ENCODE measurements around the gene CTAGE9.

Gene CTAGE9

GRCh38 chr6:131740161-131740560 is 29.3 kb upstream of the CTAGE9 start:
- Mint-ChIP-seq H3K27me3 (ENCODE audit: low read depth) (no peaks in the 10 kb centered on the region), H3K4me3 (no peak overlapping the region), H3K27ac (no peak overlapping the region), H3K9me3 (no peaks in the 10 kb centered on the region), H3K36me3 (ENCODE audit: low read depth) (no peaks in the 10 kb centered on the region), H3K4me1 (ENCODE audit: low read depth) (no peaks in the 10 kb centered on the region)
- no peak for DNase-seq (ENCODE audit: low spot score)

DNA sequence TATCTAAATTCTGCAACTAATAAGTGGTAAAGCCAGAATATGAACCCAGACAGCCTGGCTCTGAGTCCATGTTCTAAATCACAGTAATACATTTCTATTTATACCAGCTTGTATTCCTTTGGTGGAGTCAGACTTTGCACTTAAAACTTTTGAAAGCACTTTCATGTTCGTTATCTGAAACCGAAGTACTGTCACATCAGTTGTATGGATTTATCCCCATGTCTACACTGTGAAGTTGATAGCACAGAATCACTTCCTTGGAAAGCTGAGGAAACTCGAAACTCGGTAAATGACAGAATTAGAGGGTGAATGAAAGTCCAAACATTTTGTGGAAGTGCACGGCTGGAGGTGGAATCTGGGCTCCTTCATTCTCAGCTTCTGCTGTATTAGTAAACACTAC is 28.3 kb upstream of the CTAGE9 start:
- Mint-ChIP-seq H3K27me3 (ENCODE audit: low read depth) (no peaks in the 10 kb centered on the region), H3K4me3 (no peak overlapping the region), H3K27ac (no peak overlapping the region)

GRCh38 chr6:131736811-131737210 is 26.0 kb upstream of the CTAGE9 start:
- no peak for DNase-seq (ENCODE audit: low spot score)
- H3K36me3 Mint-ChIP-seq (ENCODE audit: low read depth), result peaks cover 2% of the 10 kb centered on the region
- no peaks in the 10 kb centered on the region for H3K9me3 Mint-ChIP-seq
- H3K4me3 Mint-ChIP-seq, result no peak overlapping the region
- no peak overlapping the region for H3K27ac Mint-ChIP-seq
- peaks cover 2% of the 10 kb centered on the region for H3K4me1 Mint-ChIP-seq (ENCODE audit: low read depth)
- no peaks in the 10 kb centered on the region for H3K27me3 Mint-ChIP-seq (ENCODE audit: low read depth)

More for the DNA sequence above, 28.3 kb upstream of the CTAGE9 start:
- H3K4me1 Mint-ChIP-seq (ENCODE audit: low read depth), result no peaks in the 10 kb centered on the region
- DNase-seq (ENCODE audit: low spot score), result no peak
- no peaks in the 10 kb centered on the region for H3K9me3 Mint-ChIP-seq
- no peaks in the 10 kb centered on the region for H3K36me3 Mint-ChIP-seq (ENCODE audit: low read depth)

- Mint-ChIP-seq H3K36me3 (ENCODE audit: low read depth) (peaks cover 2% of the 10 kb centered on the region), H3K4me3 (no peak overlapping the region), H3K9me3 (no peaks in the 10 kb centered on the region), H3K27ac (no peak overlapping the region), H3K4me1 (ENCODE audit: low read depth) (peaks cover 2% of the 10 kb centered on the region), H3K27me3 (ENCODE audit: low read depth) (no peaks in the 10 kb centered on the region)
- no peak for DNase-seq (ENCODE audit: low spot score)
Observed at GRCh38 chr6:131736003-131736596, 25.3 kb upstream of the CTAGE9 start.

DNA sequence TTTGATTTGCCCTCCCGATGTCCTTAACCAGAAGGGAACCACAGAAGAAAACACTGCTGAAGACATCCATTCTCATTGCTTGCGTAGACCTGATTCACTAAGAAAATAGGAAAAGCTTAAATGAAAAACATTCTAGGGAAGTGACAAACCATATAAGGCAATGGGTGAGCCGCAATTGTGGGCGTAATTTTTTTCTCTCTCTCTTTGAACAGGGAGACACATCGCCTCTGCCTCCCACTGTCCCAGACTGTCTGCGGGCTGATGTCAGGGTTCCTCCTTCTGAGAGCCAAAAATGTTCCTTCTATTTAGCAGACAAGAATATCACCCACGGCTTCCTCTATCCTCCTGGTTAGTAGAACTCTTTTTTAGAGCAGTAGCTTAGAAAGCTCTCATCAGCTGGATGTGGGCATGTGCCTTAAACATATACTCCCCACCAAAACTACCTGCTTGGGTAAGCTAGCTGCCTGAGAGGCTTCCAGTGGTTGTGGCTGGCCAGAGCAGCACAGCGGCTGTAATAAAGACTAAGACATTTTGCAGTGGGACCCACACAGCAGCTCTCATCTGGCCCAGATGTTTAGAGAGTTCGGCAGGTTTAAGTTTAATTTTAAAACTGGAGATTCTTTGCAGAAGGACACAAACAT is 22.7 kb upstream of the CTAGE9 start:
- no peak for DNase-seq (ENCODE audit: low spot score)
- H3K4me3 Mint-ChIP-seq, result no peak overlapping the region
- peaks cover 7% of the 10 kb centered on the region for H3K36me3 Mint-ChIP-seq (ENCODE audit: low read depth)
- H3K4me1 Mint-ChIP-seq (ENCODE audit: low read depth), result peaks cover 5% of the 10 kb centered on the region
- no peaks in the 10 kb centered on the region for H3K27me3 Mint-ChIP-seq (ENCODE audit: low read depth)
- no peak overlapping the region for H3K27ac Mint-ChIP-seq
- H3K9me3 Mint-ChIP-seq, result no peaks in the 10 kb centered on the region

DNA sequence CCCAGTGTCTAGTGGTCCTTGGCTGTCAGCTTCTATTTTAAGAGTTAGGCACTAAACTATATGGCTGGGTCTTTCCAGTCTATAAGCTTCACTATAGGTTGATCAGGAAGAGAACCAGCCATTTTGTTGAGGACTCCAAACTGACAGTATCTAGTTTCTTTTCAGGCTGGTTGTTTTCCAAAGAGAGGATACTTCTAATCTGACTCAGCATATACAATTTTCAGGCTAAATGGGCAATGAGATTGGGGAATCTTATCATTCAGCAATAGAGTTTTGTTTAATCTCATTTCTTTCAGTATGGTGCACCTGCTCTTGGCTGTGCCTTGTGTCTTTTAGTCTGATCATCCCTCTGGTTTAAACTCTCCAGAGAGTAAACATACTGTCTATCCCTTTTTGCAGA is 20.4 kb upstream of the CTAGE9 start:
- H3K4me3 Mint-ChIP-seq, result no peak overlapping the region
- no peak for DNase-seq (ENCODE audit: low spot score)
- peaks cover 4% of the 10 kb centered on the region for H3K9me3 Mint-ChIP-seq
- H3K27me3 Mint-ChIP-seq (ENCODE audit: low read depth), result no peaks in the 10 kb centered on the region
- peaks cover 6% of the 10 kb centered on the region for H3K4me1 Mint-ChIP-seq (ENCODE audit: low read depth)
- H3K36me3 Mint-ChIP-seq (ENCODE audit: low read depth), result peaks cover 12% of the 10 kb centered on the region
- no peak overlapping the region for H3K27ac Mint-ChIP-seq

- no peak overlapping the region for H3K4me3 Mint-ChIP-seq
- H3K4me1 Mint-ChIP-seq (ENCODE audit: low read depth), result peaks cover 6% of the 10 kb centered on the region
- no peaks in the 10 kb centered on the region for H3K27me3 Mint-ChIP-seq (ENCODE audit: low read depth)
- H3K27ac Mint-ChIP-seq, result no peak overlapping the region
- H3K9me3 Mint-ChIP-seq, result peaks cover 4% of the 10 kb centered on the region
- no peak for DNase-seq (ENCODE audit: low spot score)
- H3K36me3 Mint-ChIP-seq (ENCODE audit: low read depth), result peaks cover 14% of the 10 kb centered on the region
Observed at GRCh38 chr6:131730264-131730663, 19.4 kb upstream of the CTAGE9 start.

GRCh38 chr6:131729550-131729949 is 18.7 kb upstream of the CTAGE9 start:
- Mint-ChIP-seq H3K27me3 (ENCODE audit: low read depth) (no peaks in the 10 kb centered on the region), H3K27ac (no peak overlapping the region), H3K9me3 (peaks cover 4% of the 10 kb centered on the region), H3K4me1 (ENCODE audit: low read depth) (peaks cover 6% of the 10 kb centered on the region), H3K4me3 (no peak overlapping the region), H3K36me3 (ENCODE audit: low read depth) (peaks cover 14% of the 10 kb centered on the region)
- DNase-seq (ENCODE audit: low spot score), result no peak

GRCh38 chr6:131728296-131728939 is 17.6 kb upstream of the CTAGE9 start:
- peaks cover 12% of the 10 kb centered on the region for H3K36me3 Mint-ChIP-seq (ENCODE audit: low read depth)
- no peak for DNase-seq (ENCODE audit: low spot score)
- H3K4me3 Mint-ChIP-seq, result no peak overlapping the region
- H3K9me3 Mint-ChIP-seq, result peaks cover 4% of the 10 kb centered on the region
- H3K4me1 Mint-ChIP-seq (ENCODE audit: low read depth), result peaks cover 14% of the 10 kb centered on the region
- H3K27me3 Mint-ChIP-seq (ENCODE audit: low read depth), result no peaks in the 10 kb centered on the region
- H3K27ac Mint-ChIP-seq, result no peak overlapping the region

GRCh38 chr6:131727868-131728267 is 17.1 kb upstream of the CTAGE9 start:
- peaks cover 12% of the 10 kb centered on the region for H3K4me1 Mint-ChIP-seq (ENCODE audit: low read depth)

GRCh38 chr6:131727467-131727866 is 16.6 kb upstream of the CTAGE9 start:
- no peak overlapping the region for H3K27ac Mint-ChIP-seq
- no peaks in the 10 kb centered on the region for H3K27me3 Mint-ChIP-seq (ENCODE audit: low read depth)
- DNase-seq (ENCODE audit: low spot score), result no peak
- peaks cover 4% of the 10 kb centered on the region for H3K9me3 Mint-ChIP-seq
- peaks cover 12% of the 10 kb centered on the region for H3K36me3 Mint-ChIP-seq (ENCODE audit: low read depth)
- H3K4me3 Mint-ChIP-seq, result no peak overlapping the region
- H3K4me1 Mint-ChIP-seq (ENCODE audit: low read depth), result peaks cover 12% of the 10 kb centered on the region

More at GRCh38 chr6:131727868-131728267, 17.1 kb upstream of the CTAGE9 start:
- Mint-ChIP-seq H3K36me3 (ENCODE audit: low read depth) (peaks cover 12% of the 10 kb centered on the region), H3K4me3 (no peak overlapping the region), H3K27ac (no peak overlapping the region), H3K27me3 (ENCODE audit: low read depth) (no peaks in the 10 kb centered on the region), H3K9me3 (peaks cover 4% of the 10 kb centered on the region)
- no peak for DNase-seq (ENCODE audit: low spot score)

GRCh38 chr6:131724114-131724513 is 13.3 kb upstream of the CTAGE9 start:
- H3K27me3 Mint-ChIP-seq (ENCODE audit: low read depth), result no peaks in the 10 kb centered on the region
- DNase-seq (ENCODE audit: low spot score), result no peak
- H3K36me3 Mint-ChIP-seq (ENCODE audit: low read depth), result peaks cover 9% of the 10 kb centered on the region
- peaks cover 4% of the 10 kb centered on the region for H3K9me3 Mint-ChIP-seq
- H3K27ac Mint-ChIP-seq, result no peak overlapping the region
- H3K4me1 Mint-ChIP-seq (ENCODE audit: low read depth), result peaks cover 12% of the 10 kb centered on the region
- no peak overlapping the region for H3K4me3 Mint-ChIP-seq

GRCh38 chr6:131721161-131721560 is 10.3 kb upstream of the CTAGE9 start:
- Mint-ChIP-seq H3K27ac (no peak overlapping the region), H3K4me1 (ENCODE audit: low read depth) (peaks cover 8% of the 10 kb centered on the region), H3K9me3 (no peaks in the 10 kb centered on the region), H3K4me3 (no peak overlapping the region), H3K36me3 (ENCODE audit: low read depth) (peaks cover 3% of the 10 kb centered on the region), H3K27me3 (ENCODE audit: low read depth) (no peaks in the 10 kb centered on the region)
- no peak for DNase-seq (ENCODE audit: low spot score)

- H3K36me3 Mint-ChIP-seq (ENCODE audit: low read depth), result peaks cover 2% of the 10 kb centered on the region
- no peaks in the 10 kb centered on the region for H3K27me3 Mint-ChIP-seq (ENCODE audit: low read depth)
- H3K27ac Mint-ChIP-seq, result no peak overlapping the region
- DNase-seq (ENCODE audit: low spot score), result no peak
- no peak overlapping the region for H3K4me3 Mint-ChIP-seq
- H3K9me3 Mint-ChIP-seq, result no peaks in the 10 kb centered on the region
- no peaks in the 10 kb centered on the region for H3K4me1 Mint-ChIP-seq (ENCODE audit: low read depth)
Observed at GRCh38 chr6:131717836-131718542, 7.2 kb upstream of the CTAGE9 start.

All from T-helper 2 cell treated with Interferon-gamma antibody and Interleukin-4, amounts not matched to agents 5 μg/mL and 100 μg/mL, for 36 hours (primary cell).